HEK293 (cell line): ENCODE measurements around the gene TMEM135.

ENCODE experiments used
- CTCF ChIA-PET: fragments of 350-600 bp; formaldehyde crosslinking; extraction: SDS; loops from one replicate; lab custom pipeline; 2021; ENCODE audit warnings: antibody characterized with exemption; lab: Yijun Ruan, JAX
- POLR2A ChIA-PET: fragments of 300-600 bp; formaldehyde crosslinking; extraction: SDS; loops from one replicate; lab custom pipeline; 2020; ENCODE audit warnings: antibody characterized with exemption, inconsistent platforms; lab: Yijun Ruan, JAX
- H3K27ac ChIP-seq: fragments of 200-500 bp; sonication (Bioruptor generic); 2 replicates; pipeline ENCODE4 v1.5.1; 2014; ENCODE audit warnings: low read depth, low read length, control low read depth, inconsistent platforms; ENCODE audit errors: extremely low read depth
- H3K36me3 ChIP-seq, 2 experiments: fragments of 200-500 bp in 1 of 2; sonication (Bioruptor generic) in 1 of 2; 1 replicate in 1 of 2; 2 replicates in 1 of 2; pipeline ENCODE4 v1.5.1; 2014 to 2017; ENCODE audit warnings: inconsistent platforms in 2 of 2, low read length in 2 of 2; ENCODE audit not compliant: control insufficient read depth in 2 of 2, insufficient read depth in 1 of 2
- H3K4me1 ChIP-seq: fragments of 200-500 bp; sonication (Bioruptor generic); 2 replicates; pipeline ENCODE4 v1.5.1; 2014; ENCODE audit warnings: mild to moderate bottlenecking, low read length, inconsistent platforms; ENCODE audit not compliant: control insufficient read depth, insufficient read depth
- H3K4me3 ChIP-seq: 2 replicates; pipeline ENCODE4 v1.5.1; 2011; ENCODE audit warnings: low read depth, mild to moderate bottlenecking, control low read depth, low read length, moderate library complexity
- H3K9me3 ChIP-seq: fragments of 200-500 bp; sonication (Bioruptor generic); 2 replicates; pipeline ENCODE4 v1.5.1; 2014; ENCODE audit warnings: low read depth, low read length, inconsistent platforms; ENCODE audit not compliant: control insufficient read depth, insufficient read depth
- BCL11B ChIP-seq: fragments of 450-650 bp; formaldehyde crosslinking; IDR thresholded peaks from 2 replicates; pipeline ENCODE4 v1.5.1; 2016; ENCODE audit warnings: low read depth, missing biosample characterization, missing genetic modification characterization
- GLI4 ChIP-seq: fragments of 450-650 bp; formaldehyde crosslinking; IDR thresholded peaks from 2 replicates; pipeline ENCODE4 v1.5.1; 2016; ENCODE audit warnings: missing biosample characterization, missing genetic modification characterization
- GLIS1 ChIP-seq: fragments of 450-650 bp; formaldehyde crosslinking; IDR thresholded peaks from 2 replicates; pipeline ENCODE4 v1.5.1; 2016; ENCODE audit warnings: missing biosample characterization, missing genetic modification characterization
- HOXA7 ChIP-seq: sonication (generic); formaldehyde crosslinking; IDR thresholded peaks from 2 replicates; pipeline ENCODE4 v1.8.1; 2022; ENCODE audit warnings: missing genetic modification reagents, borderline replicate concordance
- HOXD13 ChIP-seq: sonication (generic); formaldehyde crosslinking; IDR thresholded peaks from 2 replicates; pipeline ENCODE4 v1.8.0; 2022; ENCODE audit warnings: missing genetic modification reagents, borderline replicate concordance
- WT1 ChIP-seq: fragments of 450-650 bp; formaldehyde crosslinking; IDR thresholded peaks from 2 replicates; pipeline ENCODE4 v1.5.1; 2016; ENCODE audit warnings: missing biosample characterization, missing genetic modification characterization
- ZBTB17 ChIP-seq: fragments of 450-650 bp; formaldehyde crosslinking; IDR thresholded peaks from 2 replicates; pipeline ENCODE4 v1.5.1; 2016; ENCODE audit warnings: missing biosample characterization, missing genetic modification characterization
- ZEB2 ChIP-seq: fragments of 450-650 bp; formaldehyde crosslinking; IDR thresholded peaks from 2 replicates; pipeline ENCODE4 v1.5.1; 2016; ENCODE audit warnings: missing biosample characterization, missing genetic modification characterization
- ZNF10 ChIP-seq: fragments of 450-650 bp; formaldehyde crosslinking; IDR thresholded peaks from 2 replicates; pipeline ENCODE4 v1.5.1; 2017; ENCODE audit warnings: missing biosample characterization, missing genetic modification characterization
- ZNF335 ChIP-seq: fragments of 450-650 bp; formaldehyde crosslinking; conservative IDR thresholded peaks from 2 replicates; pipeline ENCODE4 v1.5.1; 2016; ENCODE audit warnings: missing biosample characterization, missing genetic modification characterization
- ZNF366 ChIP-seq: fragments of 450-650 bp; formaldehyde crosslinking; conservative IDR thresholded peaks from 2 replicates; pipeline ENCODE4 v1.5.1; 2016; ENCODE audit warnings: missing biosample characterization, missing genetic modification characterization
- ZNF514 ChIP-seq: fragments of 450-650 bp; formaldehyde crosslinking; IDR thresholded peaks from 2 replicates; pipeline ENCODE4 v1.5.1; 2016; ENCODE audit warnings: missing biosample characterization, missing genetic modification characterization
- ZNF600 ChIP-seq: fragments of 450-650 bp; formaldehyde crosslinking; IDR thresholded peaks from 2 replicates; pipeline ENCODE4 v1.5.1; 2016; ENCODE audit warnings: missing biosample characterization, missing genetic modification characterization
- ZNF629 ChIP-seq: fragments of 450-650 bp; formaldehyde crosslinking; IDR thresholded peaks from 2 replicates; pipeline ENCODE4 v1.5.1; 2017; ENCODE audit warnings: missing biosample characterization, missing genetic modification characterization
- ZNF660 ChIP-seq: fragments of 450-650 bp; IDR thresholded peaks from 2 replicates; pipeline ENCODE4 v1.5.1; 2018; ENCODE audit warnings: missing biosample characterization, mild to moderate bottlenecking, missing genetic modification characterization
- ZNF664 ChIP-seq: fragments of 450-650 bp; formaldehyde crosslinking; IDR thresholded peaks from 2 replicates; pipeline ENCODE4 v1.5.1; 2016; ENCODE audit warnings: missing biosample characterization, missing genetic modification characterization
- TF ChIP-seq, protein P1 (sequence below): fragments of 450-650 bp; formaldehyde crosslinking; IDR thresholded peaks from 2 replicates; pipeline ENCODE4 v1.5.1; 2016; ENCODE audit warnings: missing biosample characterization, missing genetic modification characterization
- TF ChIP-seq, protein P2 (sequence below): fragments of 450-650 bp; formaldehyde crosslinking; IDR thresholded peaks from 2 replicates; pipeline ENCODE4 v1.5.1; 2017; ENCODE audit warnings: missing biosample characterization, missing genetic modification characterization
- TF ChIP-seq, protein P3 (sequence below): fragments of 450-650 bp; formaldehyde crosslinking; IDR thresholded peaks from 2 replicates; pipeline ENCODE4 v1.5.1; 2017; ENCODE audit warnings: missing biosample characterization, missing genetic modification characterization
- TF ChIP-seq, protein P4 (sequence below): fragments of 450-650 bp; formaldehyde crosslinking; IDR thresholded peaks from 2 replicates; pipeline ENCODE4 v1.5.1; 2017; ENCODE audit warnings: missing biosample characterization, mild to moderate bottlenecking, missing genetic modification characterization, moderate library complexity
- TF ChIP-seq, protein P5 (sequence below): fragments of 450-650 bp; formaldehyde crosslinking; IDR thresholded peaks from 2 replicates; pipeline ENCODE4 v1.5.1; 2016; ENCODE audit warnings: missing biosample characterization, missing genetic modification characterization, borderline replicate concordance
- TF ChIP-seq, protein P6 (sequence below): fragments of 450-650 bp; IDR thresholded peaks from 2 replicates; pipeline ENCODE4 v1.5.1; 2018; ENCODE audit warnings: missing biosample characterization, mild to moderate bottlenecking, missing genetic modification characterization
- TF ChIP-seq, protein P7 (sequence below): fragments of 450-650 bp; formaldehyde crosslinking; IDR thresholded peaks from 2 replicates; pipeline ENCODE4 v1.5.1; 2017; ENCODE audit warnings: missing biosample characterization, missing genetic modification characterization

TMEM135 gene

DNA sequence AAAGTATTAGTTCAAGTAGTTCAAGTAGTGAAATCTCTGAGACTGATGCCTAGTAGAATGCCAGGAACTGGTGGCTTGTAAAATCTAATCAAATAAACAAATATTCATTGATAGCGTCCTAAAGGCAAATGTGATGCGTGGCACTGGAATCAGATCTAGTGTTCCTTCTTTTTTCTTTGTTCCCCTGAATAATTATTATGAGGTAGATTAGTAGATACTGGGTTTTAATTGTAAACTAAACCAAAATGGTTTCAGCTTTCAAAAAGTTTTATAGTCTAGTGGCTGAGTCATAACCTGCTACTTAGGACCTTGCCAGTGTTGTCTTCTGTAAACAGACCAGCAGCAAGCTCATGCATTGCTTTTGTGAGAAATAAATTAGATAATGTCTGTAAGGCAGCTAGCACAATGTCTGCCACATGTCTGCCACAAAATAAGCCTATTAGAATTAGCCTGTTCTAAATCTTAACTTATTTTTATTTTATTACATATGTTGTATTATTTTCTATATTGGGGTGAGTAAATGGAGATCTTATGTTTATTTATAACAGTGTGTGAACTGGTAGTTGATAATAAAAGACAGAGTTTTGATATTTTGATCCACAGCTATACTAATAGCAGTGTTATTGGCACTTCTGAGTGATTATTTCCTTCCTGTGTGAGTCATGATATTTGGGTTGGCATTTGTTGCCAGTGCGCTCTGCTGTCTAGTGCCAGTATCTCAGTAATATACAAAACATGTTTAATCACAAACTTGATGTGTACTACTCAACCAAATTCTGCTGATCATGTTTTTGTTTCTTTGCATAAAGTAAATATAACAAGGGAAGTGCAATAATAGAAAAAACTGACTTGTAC lies 135.7 kb downstream of the TMEM135 start:
- no peak overlapping the region for H3K4me3 ChIP-seq
- H3K27ac ChIP-seq = no peak overlapping the region
- H3K36me3 ChIP-seq = no peaks in the 10 kb centered on the region; a peak in 1 of 3 replicates
- ChIA-PET POLR2A (interaction anchor here (1.1 kb wide), 1 partner anchor 136 kb away, joined by 4 read pairs; the partner anchor contains the start of gene TMEM135), CTCF (interaction anchor here (0.6 kb wide), 1 partner anchor 11 kb away, joined by 4 read pairs; no protein-coding TSS in a partner anchor)
- no peaks in the 10 kb centered on the region for H3K4me1 ChIP-seq
- H3K9me3 ChIP-seq = no peaks in the 10 kb centered on the region
- no peak for TF ChIP-seq GLI4 (tag by site-specific recombination)
- TF ChIP-seq ZNF366 (tag by site-specific recombination) = peak; percentile 83
- TF ChIP-seq, protein P1, sequence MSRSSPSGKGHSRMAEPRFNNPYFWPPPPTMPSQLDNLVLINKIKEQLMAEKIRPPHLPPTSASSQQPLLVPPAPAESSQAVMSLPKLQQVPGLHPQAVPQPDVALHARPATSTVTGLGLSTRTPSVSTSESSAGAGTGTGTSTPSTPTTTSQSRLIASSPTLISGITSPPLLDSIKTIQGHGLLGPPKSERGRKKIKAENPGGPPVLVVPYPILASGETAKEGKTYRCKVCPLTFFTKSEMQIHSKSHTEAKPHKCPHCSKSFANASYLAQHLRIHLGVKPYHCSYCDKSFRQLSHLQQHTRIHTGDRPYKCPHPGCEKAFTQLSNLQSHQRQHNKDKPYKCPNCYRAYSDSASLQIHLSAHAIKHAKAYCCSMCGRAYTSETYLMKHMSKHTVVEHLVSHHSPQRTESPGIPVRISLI (tag by site-specific recombination) = peak; percentile 42; the same call in 1 of the 2 replicates
- peak; percentile 40; the same call in 1 of the 2 replicates for TF ChIP-seq ZNF600
- TF ChIP-seq, protein P2, sequence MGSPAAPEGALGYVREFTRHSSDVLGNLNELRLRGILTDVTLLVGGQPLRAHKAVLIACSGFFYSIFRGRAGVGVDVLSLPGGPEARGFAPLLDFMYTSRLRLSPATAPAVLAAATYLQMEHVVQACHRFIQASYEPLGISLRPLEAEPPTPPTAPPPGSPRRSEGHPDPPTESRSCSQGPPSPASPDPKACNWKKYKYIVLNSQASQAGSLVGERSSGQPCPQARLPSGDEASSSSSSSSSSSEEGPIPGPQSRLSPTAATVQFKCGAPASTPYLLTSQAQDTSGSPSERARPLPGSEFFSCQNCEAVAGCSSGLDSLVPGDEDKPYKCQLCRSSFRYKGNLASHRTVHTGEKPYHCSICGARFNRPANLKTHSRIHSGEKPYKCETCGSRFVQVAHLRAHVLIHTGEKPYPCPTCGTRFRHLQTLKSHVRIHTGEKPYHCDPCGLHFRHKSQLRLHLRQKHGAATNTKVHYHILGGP (tag by site-specific recombination) = no peak
- 0 out of 2 replicates have a peak, but pooled peaks have one; percentile 10 for TF ChIP-seq ZNF10 (tag by site-specific recombination)
- TF ChIP-seq, protein P3, sequence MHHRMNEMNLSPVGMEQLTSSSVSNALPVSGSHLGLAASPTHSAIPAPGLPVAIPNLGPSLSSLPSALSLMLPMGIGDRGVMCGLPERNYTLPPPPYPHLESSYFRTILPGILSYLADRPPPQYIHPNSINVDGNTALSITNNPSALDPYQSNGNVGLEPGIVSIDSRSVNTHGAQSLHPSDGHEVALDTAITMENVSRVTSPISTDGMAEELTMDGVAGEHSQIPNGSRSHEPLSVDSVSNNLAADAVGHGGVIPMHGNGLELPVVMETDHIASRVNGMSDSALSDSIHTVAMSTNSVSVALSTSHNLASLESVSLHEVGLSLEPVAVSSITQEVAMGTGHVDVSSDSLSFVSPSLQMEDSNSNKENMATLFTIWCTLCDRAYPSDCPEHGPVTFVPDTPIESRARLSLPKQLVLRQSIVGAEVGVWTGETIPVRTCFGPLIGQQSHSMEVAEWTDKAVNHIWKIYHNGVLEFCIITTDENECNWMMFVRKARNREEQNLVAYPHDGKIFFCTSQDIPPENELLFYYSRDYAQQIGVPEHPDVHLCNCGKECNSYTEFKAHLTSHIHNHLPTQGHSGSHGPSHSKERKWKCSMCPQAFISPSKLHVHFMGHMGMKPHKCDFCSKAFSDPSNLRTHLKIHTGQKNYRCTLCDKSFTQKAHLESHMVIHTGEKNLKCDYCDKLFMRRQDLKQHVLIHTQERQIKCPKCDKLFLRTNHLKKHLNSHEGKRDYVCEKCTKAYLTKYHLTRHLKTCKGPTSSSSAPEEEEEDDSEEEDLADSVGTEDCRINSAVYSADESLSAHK (tag by site-specific recombination) = peak; percentile 37; the same call in 1 of the 2 replicates
- peak; percentile 64 for TF ChIP-seq ZNF335 (tag by site-specific recombination)
- TF ChIP-seq ZEB2 (tag by site-specific recombination) = peak; percentile 84
- TF ChIP-seq, protein P4, sequence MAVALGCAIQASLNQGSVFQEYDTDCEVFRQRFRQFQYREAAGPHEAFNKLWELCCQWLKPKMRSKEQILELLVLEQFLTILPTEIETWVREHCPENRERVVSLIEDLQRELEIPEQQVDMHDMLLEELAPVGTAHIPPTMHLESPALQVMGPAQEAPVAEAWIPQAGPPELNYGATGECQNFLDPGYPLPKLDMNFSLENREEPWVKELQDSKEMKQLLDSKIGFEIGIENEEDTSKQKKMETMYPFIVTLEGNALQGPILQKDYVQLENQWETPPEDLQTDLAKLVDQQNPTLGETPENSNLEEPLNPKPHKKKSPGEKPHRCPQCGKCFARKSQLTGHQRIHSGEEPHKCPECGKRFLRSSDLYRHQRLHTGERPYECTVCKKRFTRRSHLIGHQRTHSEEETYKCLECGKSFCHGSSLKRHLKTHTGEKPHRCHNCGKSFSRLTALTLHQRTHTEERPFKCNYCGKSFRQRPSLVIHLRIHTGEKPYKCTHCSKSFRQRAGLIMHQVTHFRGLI (tag by site-specific recombination) = no peak
- TF ChIP-seq HOXD13 (CRISPR knock-in tag) = peak; percentile 72; the same call in 1 of the 2 replicates
- TF ChIP-seq, protein P5, sequence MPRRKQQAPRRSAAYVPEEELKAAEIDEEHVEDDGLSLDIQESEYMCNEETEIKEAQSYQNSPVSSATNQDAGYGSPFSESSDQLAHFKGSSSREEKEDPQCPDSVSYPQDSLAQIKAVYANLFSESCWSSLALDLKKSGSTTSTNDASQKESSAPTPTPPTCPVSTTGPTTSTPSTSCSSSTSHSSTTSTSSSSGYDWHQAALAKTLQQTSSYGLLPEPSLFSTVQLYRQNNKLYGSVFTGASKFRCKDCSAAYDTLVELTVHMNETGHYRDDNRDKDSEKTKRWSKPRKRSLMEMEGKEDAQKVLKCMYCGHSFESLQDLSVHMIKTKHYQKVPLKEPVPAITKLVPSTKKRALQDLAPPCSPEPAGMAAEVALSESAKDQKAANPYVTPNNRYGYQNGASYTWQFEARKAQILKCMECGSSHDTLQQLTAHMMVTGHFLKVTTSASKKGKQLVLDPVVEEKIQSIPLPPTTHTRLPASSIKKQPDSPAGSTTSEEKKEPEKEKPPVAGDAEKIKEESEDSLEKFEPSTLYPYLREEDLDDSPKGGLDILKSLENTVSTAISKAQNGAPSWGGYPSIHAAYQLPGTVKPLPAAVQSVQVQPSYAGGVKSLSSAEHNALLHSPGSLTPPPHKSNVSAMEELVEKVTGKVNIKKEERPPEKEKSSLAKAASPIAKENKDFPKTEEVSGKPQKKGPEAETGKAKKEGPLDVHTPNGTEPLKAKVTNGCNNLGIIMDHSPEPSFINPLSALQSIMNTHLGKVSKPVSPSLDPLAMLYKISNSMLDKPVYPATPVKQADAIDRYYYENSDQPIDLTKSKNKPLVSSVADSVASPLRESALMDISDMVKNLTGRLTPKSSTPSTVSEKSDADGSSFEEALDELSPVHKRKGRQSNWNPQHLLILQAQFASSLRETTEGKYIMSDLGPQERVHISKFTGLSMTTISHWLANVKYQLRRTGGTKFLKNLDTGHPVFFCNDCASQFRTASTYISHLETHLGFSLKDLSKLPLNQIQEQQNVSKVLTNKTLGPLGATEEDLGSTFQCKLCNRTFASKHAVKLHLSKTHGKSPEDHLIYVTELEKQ = no peak
- peak; percentile 67 for TF ChIP-seq ZBTB17 (tag by site-specific recombination)
- TF ChIP-seq ZNF660 (tag by site-specific recombination) = peak; percentile 60; the same call in 1 of the 2 replicates
- TF ChIP-seq, protein P6, sequence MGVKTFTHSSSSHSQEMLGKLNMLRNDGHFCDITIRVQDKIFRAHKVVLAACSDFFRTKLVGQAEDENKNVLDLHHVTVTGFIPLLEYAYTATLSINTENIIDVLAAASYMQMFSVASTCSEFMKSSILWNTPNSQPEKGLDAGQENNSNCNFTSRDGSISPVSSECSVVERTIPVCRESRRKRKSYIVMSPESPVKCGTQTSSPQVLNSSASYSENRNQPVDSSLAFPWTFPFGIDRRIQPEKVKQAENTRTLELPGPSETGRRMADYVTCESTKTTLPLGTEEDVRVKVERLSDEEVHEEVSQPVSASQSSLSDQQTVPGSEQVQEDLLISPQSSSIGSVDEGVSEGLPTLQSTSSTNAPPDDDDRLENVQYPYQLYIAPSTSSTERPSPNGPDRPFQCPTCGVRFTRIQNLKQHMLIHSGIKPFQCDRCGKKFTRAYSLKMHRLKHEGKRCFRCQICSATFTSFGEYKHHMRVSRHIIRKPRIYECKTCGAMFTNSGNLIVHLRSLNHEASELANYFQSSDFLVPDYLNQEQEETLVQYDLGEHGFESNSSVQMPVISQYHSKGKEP (tag by site-specific recombination) = peak; percentile 82
- TF ChIP-seq, protein P7, sequence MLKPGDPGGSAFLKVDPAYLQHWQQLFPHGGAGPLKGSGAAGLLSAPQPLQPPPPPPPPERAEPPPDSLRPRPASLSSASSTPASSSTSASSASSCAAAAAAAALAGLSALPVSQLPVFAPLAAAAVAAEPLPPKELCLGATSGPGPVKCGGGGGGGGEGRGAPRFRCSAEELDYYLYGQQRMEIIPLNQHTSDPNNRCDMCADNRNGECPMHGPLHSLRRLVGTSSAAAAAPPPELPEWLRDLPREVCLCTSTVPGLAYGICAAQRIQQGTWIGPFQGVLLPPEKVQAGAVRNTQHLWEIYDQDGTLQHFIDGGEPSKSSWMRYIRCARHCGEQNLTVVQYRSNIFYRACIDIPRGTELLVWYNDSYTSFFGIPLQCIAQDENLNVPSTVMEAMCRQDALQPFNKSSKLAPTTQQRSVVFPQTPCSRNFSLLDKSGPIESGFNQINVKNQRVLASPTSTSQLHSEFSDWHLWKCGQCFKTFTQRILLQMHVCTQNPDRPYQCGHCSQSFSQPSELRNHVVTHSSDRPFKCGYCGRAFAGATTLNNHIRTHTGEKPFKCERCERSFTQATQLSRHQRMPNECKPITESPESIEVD (tag by site-specific recombination) = peak; percentile 87
- TF ChIP-seq HOXA7 = no peak
- peak; percentile 56 for TF ChIP-seq ZNF629 (tag by site-specific recombination)
- TF ChIP-seq BCL11B (tag by site-specific recombination) = no peak
- TF ChIP-seq ZNF514 = no peak
- TF ChIP-seq GLIS1 (tag by site-specific recombination) = no peak
- TF ChIP-seq ZNF664 (tag by site-specific recombination) = peak; percentile 80
- TF ChIP-seq WT1 (tag by site-specific recombination) = 0 out of 2 replicates have a peak, but pooled peaks have one; percentile 22
